ENCODE results near the gene ACBD3. TPM values are rescaled to one million over a fixed set of nuclear protein-coding genes. Genes with fewer than 3 reads are reported as not detected.

The ACBD3 gene
- total RNA-seq, 4 donors from 2014 or later = 28.1 to 53.6 (median 32.6) TPM

GRCh38 chr1:226162898-226163297 is 23.6 kb downstream of the ACBD3 start:
- no peak for DNase-seq (ENCODE audit: extremely low spot score)
- 92% methylated on average over 8 of the region's 8 CpGs for WGBS
- intact Hi-C loops (cut with DNase I) = no loop called here
- Histone ChIP-seq H3K27ac (replicated peaks in 1 of 4) (no peak overlapping the region), H3K9me3 (no peaks in the 10 kb centered on the region), H3K4me3 (no peak overlapping the region), H3K27me3 (no peaks in the 10 kb centered on the region), H3K36me3 (peaks cover 43 to 82% (median 67%) of the 10 kb centered on the region in 4 donors), H3K4me1 (no peaks in the 10 kb centered on the region)
- TF ChIP-seq, protein P1, sequence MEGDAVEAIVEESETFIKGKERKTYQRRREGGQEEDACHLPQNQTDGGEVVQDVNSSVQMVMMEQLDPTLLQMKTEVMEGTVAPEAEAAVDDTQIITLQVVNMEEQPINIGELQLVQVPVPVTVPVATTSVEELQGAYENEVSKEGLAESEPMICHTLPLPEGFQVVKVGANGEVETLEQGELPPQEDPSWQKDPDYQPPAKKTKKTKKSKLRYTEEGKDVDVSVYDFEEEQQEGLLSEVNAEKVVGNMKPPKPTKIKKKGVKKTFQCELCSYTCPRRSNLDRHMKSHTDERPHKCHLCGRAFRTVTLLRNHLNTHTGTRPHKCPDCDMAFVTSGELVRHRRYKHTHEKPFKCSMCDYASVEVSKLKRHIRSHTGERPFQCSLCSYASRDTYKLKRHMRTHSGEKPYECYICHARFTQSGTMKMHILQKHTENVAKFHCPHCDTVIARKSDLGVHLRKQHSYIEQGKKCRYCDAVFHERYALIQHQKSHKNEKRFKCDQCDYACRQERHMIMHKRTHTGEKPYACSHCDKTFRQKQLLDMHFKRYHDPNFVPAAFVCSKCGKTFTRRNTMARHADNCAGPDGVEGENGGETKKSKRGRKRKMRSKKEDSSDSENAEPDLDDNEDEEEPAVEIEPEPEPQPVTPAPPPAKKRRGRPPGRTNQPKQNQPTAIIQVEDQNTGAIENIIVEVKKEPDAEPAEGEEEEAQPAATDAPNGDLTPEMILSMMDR (IDR thresholded peaks at IDR 0.05) = no peak
- TF ChIP-seq EP300 (IDR thresholded peaks at IDR 0.05) (no peak), POLR2AphosphoS5 (IDR thresholded peaks at IDR 0.05) (no peak), POLR2A (IDR thresholded peaks at IDR 0.05; ENCODE audit: low read depth) (no peak)

GRCh38 chr1:226158983-226159382 is 27.6 kb downstream of the ACBD3 start:
- Histone ChIP-seq H3K27ac (replicated peaks in 1 of 4) (no peak overlapping the region), H3K4me3 (no peak overlapping the region), H3K27me3 (no peaks in the 10 kb centered on the region), H3K9me3 (no peaks in the 10 kb centered on the region), H3K4me1 (no peaks in the 10 kb centered on the region), H3K36me3 (peaks cover 30 to 92% (median 66%) of the 10 kb centered on the region in 4 donors)
- TF ChIP-seq EP300 (IDR thresholded peaks at IDR 0.05) (no peak), POLR2AphosphoS5 (IDR thresholded peaks at IDR 0.05) (no peak), POLR2A (IDR thresholded peaks at IDR 0.05; ENCODE audit: low read depth) (no peak)
- TF ChIP-seq, protein P1 (IDR thresholded peaks at IDR 0.05) = no peak
- WGBS = 97% methylated on average over 7 of the region's 7 CpGs
- no peak for DNase-seq (ENCODE audit: extremely low spot score)
- intact Hi-C loops (cut with DNase I) = no loop called here

DNA sequence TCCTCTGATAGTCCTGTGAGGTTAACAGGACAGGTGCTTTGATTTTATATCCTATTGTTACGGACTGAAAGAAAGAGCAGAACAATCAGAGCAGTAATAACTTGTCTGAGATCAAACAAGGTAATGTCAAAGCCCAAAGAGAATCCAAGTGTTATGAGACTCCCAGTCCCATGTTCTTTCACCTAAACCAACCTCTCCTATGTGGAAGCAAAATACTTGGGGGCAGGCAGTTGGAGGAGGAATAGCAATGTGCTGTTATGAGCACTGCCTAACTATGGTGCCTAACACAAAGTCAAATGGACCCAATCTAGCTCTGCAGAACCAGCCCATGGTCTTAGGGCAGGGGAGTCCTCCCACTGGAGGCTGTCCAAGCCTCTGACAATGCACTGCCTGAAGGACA is 28.1 kb downstream of the ACBD3 start:
- WGBS = 84% methylated on average over 1 of the region's 1 CpG
- peaks cover 30 to 92% (median 69%) of the 10 kb centered on the region in 4 donors for H3K36me3 ChIP-seq
- H3K27me3 ChIP-seq = no peaks in the 10 kb centered on the region

DNA sequence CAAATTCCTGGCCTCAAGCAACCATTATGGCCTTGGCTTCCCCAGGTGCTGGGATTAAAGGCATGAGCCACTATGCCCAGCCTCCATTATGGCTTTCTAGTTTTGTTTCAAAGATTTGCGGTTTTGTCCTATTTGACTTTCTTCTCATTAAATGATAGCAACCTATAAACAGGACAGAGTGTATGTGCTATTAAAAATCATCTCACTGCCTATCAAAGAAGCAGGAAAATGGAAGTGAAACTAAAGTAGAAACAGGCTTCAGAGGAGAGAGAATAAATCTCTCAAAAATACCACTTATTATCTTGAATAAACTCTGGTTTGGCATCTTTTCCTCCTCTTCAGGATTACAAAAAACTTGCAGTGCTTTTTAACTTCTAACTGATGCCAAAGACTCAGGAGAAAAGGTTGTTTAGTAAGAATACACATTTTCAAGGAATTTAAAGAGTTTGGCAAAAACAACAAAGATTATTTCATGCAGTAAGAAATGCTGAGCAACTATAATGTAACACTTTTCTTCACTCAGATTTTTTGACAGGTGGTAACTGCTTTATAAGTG is 28.7 kb downstream of the ACBD3 start:
- no peaks in the 10 kb centered on the region for H3K4me1 ChIP-seq
- H3K9me3 ChIP-seq = no peaks in the 10 kb centered on the region
- intact Hi-C loops (cut with DNase I) = no loop called here
- no peak overlapping the region for H3K4me3 ChIP-seq
- no peak for DNase-seq (ENCODE audit: extremely low spot score)
- peaks cover 30 to 92% (median 71%) of the 10 kb centered on the region in 4 donors for H3K36me3 ChIP-seq
- H3K27me3 ChIP-seq = no peaks in the 10 kb centered on the region
- 100% methylated on average over 1 of the region's 1 CpG for WGBS
- no peak overlapping the region for H3K27ac ChIP-seq (replicated peaks in 1 of 4)
- TF ChIP-seq, protein P1 (IDR thresholded peaks at IDR 0.05) = no peak
- no peak for TF ChIP-seq EP300 (IDR thresholded peaks at IDR 0.05)
- no peak for TF ChIP-seq POLR2AphosphoS5 (IDR thresholded peaks at IDR 0.05)
- no peak for TF ChIP-seq POLR2A (IDR thresholded peaks at IDR 0.05; ENCODE audit: low read depth)

More for the DNA sequence above, 28.1 kb downstream of the ACBD3 start:
- Histone ChIP-seq H3K4me1 (no peaks in the 10 kb centered on the region), H3K4me3 (no peak overlapping the region), H3K27ac (replicated peaks in 1 of 4) (no peak overlapping the region), H3K9me3 (no peaks in the 10 kb centered on the region)
- TF ChIP-seq EP300 (IDR thresholded peaks at IDR 0.05) = no peak
- TF ChIP-seq, protein P1 (IDR thresholded peaks at IDR 0.05) = no peak
- no peak for TF ChIP-seq POLR2AphosphoS5 (IDR thresholded peaks at IDR 0.05)
- TF ChIP-seq POLR2A (IDR thresholded peaks at IDR 0.05; ENCODE audit: low read depth) = no peak
- intact Hi-C loops (cut with DNase I) = no loop called here
- DNase-seq (ENCODE audit: extremely low spot score) = no peak

DNA sequence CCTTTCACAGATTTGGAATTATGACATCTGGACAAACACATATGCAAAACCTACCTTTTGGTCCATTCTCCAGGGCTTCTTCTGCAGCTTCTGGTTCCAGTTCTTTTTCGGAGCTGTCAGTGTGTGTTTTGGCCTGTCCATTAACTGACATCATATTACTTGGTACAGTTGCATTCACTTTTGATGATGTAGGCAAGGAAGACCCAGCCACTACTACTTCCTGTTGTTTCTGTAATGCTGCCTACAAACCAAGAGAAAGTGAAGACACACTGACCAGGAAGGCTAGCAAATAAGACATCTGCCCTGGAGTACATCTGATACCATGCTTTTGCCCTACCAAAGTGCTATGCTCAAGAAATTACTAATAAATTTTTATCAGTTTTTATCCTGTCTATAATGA is 31.9 kb downstream of the ACBD3 start:
- H3K36me3 ChIP-seq = peaks cover 25 to 89% (median 70%) of the 10 kb centered on the region in 4 donors
- intact Hi-C loops (cut with DNase I) = no loop called here
- no peak for DNase-seq (ENCODE audit: extremely low spot score)
- no peak for TF ChIP-seq POLR2AphosphoS5 (IDR thresholded peaks at IDR 0.05)
- TF ChIP-seq, protein P1 (IDR thresholded peaks at IDR 0.05) = no peak
- TF ChIP-seq POLR2A (IDR thresholded peaks at IDR 0.05; ENCODE audit: low read depth) = no peak
- TF ChIP-seq EP300 (IDR thresholded peaks at IDR 0.05) = no peak
- H3K4me1 ChIP-seq = no peaks in the 10 kb centered on the region
- H3K27me3 ChIP-seq = no peaks in the 10 kb centered on the region
- 73% methylated on average over 1 of the region's 1 CpG for WGBS
- H3K27ac ChIP-seq (replicated peaks in 1 of 4) = no peak overlapping the region
- no peak overlapping the region for H3K4me3 ChIP-seq
- no peaks in the 10 kb centered on the region for H3K9me3 ChIP-seq
